HCT116 (cell line): Measurements from ENCODE around the gene ACAP3. TPM values are rescaled to one million over a fixed set of nuclear protein-coding genes. Genes with fewer than 3 reads are reported as not detected.

Source experiments
- ATAC-seq: fragments of 200-7000 bp; cut with Tn5 transposase; 2 replicates; pipeline ENCODE4 v1.9.1; 2020; ENCODE audit warnings: mild to moderate bottlenecking, moderate library complexity
- BruUV-seq: library from RNA; stranded (reverse); fragments of 400-500 nt; replicated peaks from 2 replicates; lab custom pipeline; 2021; lab: Mats Ljungman, UMichigan
- CTCF ChIA-PET: fragments of 300-600 bp; sonication (Branson Sonifier 250); formaldehyde crosslinking; loops from one replicate; lab custom pipeline; 2021; ENCODE audit warnings: antibody characterized with exemption; lab: Charles Lee
- POLR2A ChIA-PET: fragments of 300-600, 350-600 bp; sonication (Branson Sonifier 250); formaldehyde crosslinking; loops from one replicate; lab custom pipeline; 2021; ENCODE audit warnings: antibody characterized with exemption; lab: Charles Lee
- RAD21 ChIA-PET, 2 experiments: fragments of 300-600 bp; sonication (Branson Sonifier 250); formaldehyde crosslinking; loops; one replicate each; lab custom pipeline; 2023; ENCODE audit warnings: low total read pairs in 2 of 2; ENCODE audit not compliant: uncharacterized antibody in 2 of 2, unreplicated experiment in 2 of 2, low non-redundant PET in 1 of 2; lab: Charles Lee
- DNase-seq: peaks from one replicate; pipeline ENCODE4 v3.0.0-alpha.2; 2010; ENCODE audit warnings: low read depth, low spot score
- H2AFZ ChIP-seq: fragments of 200-600 bp; shearing (Covaris generic), sonication (generic); 2 replicates; pipeline ENCODE4 v1.6.1; 2017; ENCODE audit warnings: low read depth, mixed run types, mixed read lengths, antibody characterized with exemption, low read length; ENCODE audit not compliant: poor library complexity, severe bottlenecking
- H3K27ac ChIP-seq: 2 replicates; pipeline ENCODE4 v1.5.1; 2012; ENCODE audit warnings: low read depth, low read length
- H3K27me3 ChIP-seq: fragments of 200-600 bp; sonication (generic); 2 replicates; pipeline ENCODE4 v1.6.1; 2016; ENCODE audit warnings: mixed run types, low read length, mixed read lengths; ENCODE audit not compliant: insufficient read depth
- H3K36me3 ChIP-seq, 2 experiments: fragments of 200-500 bp in 1 of 2; fragments of 200-600 bp in 1 of 2; sonication (Bioruptor generic) in 1 of 2; sonication (generic) in 1 of 2; 2 replicates each; pipeline versions ENCODE4 v1.5.1 to v1.6.1; 2014 to 2016; ENCODE audit warnings: low read length in 2 of 2, inconsistent platforms in 1 of 2, mixed read lengths in 1 of 2, mixed run types in 1 of 2; ENCODE audit not compliant: insufficient read depth in 2 of 2, control insufficient read depth in 1 of 2
- H3K4me1 ChIP-seq, 2 experiments: fragments of 200-600 bp in 1 of 2; sonication (generic) in 1 of 2; 2 replicates each; pipeline versions ENCODE4 v1.5.1 to v1.6.1; 2012 to 2017; ENCODE audit warnings: low read length in 2 of 2, inconsistent platforms in 1 of 2, mild to moderate bottlenecking in 1 of 2, mixed read lengths in 1 of 2, mixed run types in 1 of 2, moderate library complexity in 1 of 2; ENCODE audit not compliant: insufficient read depth in 2 of 2, control insufficient read depth in 1 of 2
- H3K4me2 ChIP-seq: fragments of 200-600 bp; sonication (generic); 2 replicates; pipeline ENCODE4 v1.6.1; 2017; ENCODE audit warnings: mixed run types, low read length, mixed read lengths
- H3K4me3 ChIP-seq, 2 experiments: fragments of 200-600 bp in 1 of 2; sonication (generic) in 1 of 2; replicated peaks in 1 of 2; 2 replicates each; pipeline ENCODE4 v1.5.1; 2011 to 2016; ENCODE audit warnings: low read length in 2 of 2, control low read depth in 1 of 2, low read depth in 1 of 2, mild to moderate bottlenecking in 1 of 2, mixed read lengths in 1 of 2, mixed run types in 1 of 2
- H3K79me2 ChIP-seq: fragments of 200-600 bp; sonication (generic); 2 replicates; pipeline ENCODE4 v1.6.1; 2017; ENCODE audit warnings: mild to moderate bottlenecking, mixed run types, low read length, moderate library complexity, mixed read lengths; ENCODE audit not compliant: insufficient read depth
- H3K9ac ChIP-seq: fragments of 200-600 bp; sonication (generic); 2 replicates; pipeline ENCODE4 v1.6.1; 2016; ENCODE audit warnings: low read length, mixed read lengths
- H3K9me2 ChIP-seq: fragments of 200-600 bp; sonication (generic), shearing (Covaris generic); 2 replicates; pipeline ENCODE4 v1.6.1; 2017; ENCODE audit warnings: mixed run types, mild to moderate bottlenecking, moderate library complexity; ENCODE audit not compliant: insufficient read depth
- H3K9me3 ChIP-seq, 2 experiments: fragments of 200-500 bp in 1 of 2; fragments of 200-600 bp in 1 of 2; sonication (Bioruptor generic) in 1 of 2; sonication (generic) in 1 of 2; 2 replicates each; pipeline ENCODE4 v1.6.1; 2014 to 2017; ENCODE audit warnings: low read length in 2 of 2, mixed read lengths in 2 of 2, inconsistent platforms in 1 of 2, low read depth in 1 of 2, mild to moderate bottlenecking in 1 of 2, mixed run types in 1 of 2, moderate library complexity in 1 of 2; ENCODE audit not compliant: control insufficient read depth in 1 of 2, insufficient read depth in 1 of 2
- H4K20me1 ChIP-seq: fragments of 200-600 bp; sonication (generic), shearing (Covaris generic); 2 replicates; pipeline ENCODE4 v1.6.1; 2017; ENCODE audit warnings: mixed run types, mild to moderate bottlenecking, moderate library complexity; ENCODE audit not compliant: insufficient read depth
- CBX3 ChIP-seq: IDR thresholded peaks from 2 replicates; pipeline ENCODE4 v1.6.1; 2012; ENCODE audit warnings: low read depth
- EGR1 ChIP-seq: IDR thresholded peaks from 2 replicates; pipeline ENCODE4 v1.6.1; 2012; ENCODE audit warnings: low read depth
- ELF1 ChIP-seq: IDR thresholded peaks from 2 replicates; pipeline ENCODE4 v1.6.1; 2012; ENCODE audit warnings: low read depth, borderline replicate concordance
- EZH2 ChIP-seq: fragments of 200-600 bp; sonication (generic); IDR thresholded peaks from 2 replicates; pipeline ENCODE4 v1.6.1; 2017; ENCODE audit warnings: antibody characterized with exemption, mixed run types
- POLR2AphosphoS5 ChIP-seq: IDR thresholded peaks from 2 replicates; pipeline ENCODE4 v1.6.1; 2011; ENCODE audit warnings: mild to moderate bottlenecking, low read depth, low read length, moderate library complexity
- RAD21 ChIP-seq: IDR thresholded peaks from 2 replicates; pipeline ENCODE4 v1.6.1; 2012; ENCODE audit warnings: low read depth, mild to moderate bottlenecking
- SP1 ChIP-seq: IDR thresholded peaks from 2 replicates; pipeline ENCODE4 v1.6.1; 2012; ENCODE audit warnings: low read depth
- TCF7L2 ChIP-seq: IDR thresholded peaks from 2 replicates; pipeline ENCODE4 v1.7.0; 2011; ENCODE audit warnings: borderline replicate concordance, inconsistent platforms; ENCODE audit not compliant: insufficient read depth, insufficient read length; ENCODE audit errors: extremely low read depth
- ZNF274 ChIP-seq: fragments of 200-500 bp; sonication (Bioruptor generic); IDR thresholded peaks from 2 replicates; pipeline ENCODE4 v1.6.1; 2014; ENCODE audit warnings: mild to moderate bottlenecking, low read depth, low read length, inconsistent platforms
- intact Hi-C: fragments of 100-400 bp; cut with micrococcal nuclease; formaldehyde crosslinking; loops from 2 replicates; pipeline ENCODE4 v1.10.0; 2022
- total RNA-seq: library from RNA; stranded (reverse); gene quantifications from one replicate; pipeline ENCODE4 v1.2.1, GENCODE V29; 2021; ENCODE audit not compliant: unreplicated experiment
- TF ChIP-seq, protein P1 (sequence below): IDR thresholded peaks from 2 replicates; pipeline ENCODE4 v1.6.1; 2012
- TF ChIP-seq, protein P2 (sequence below), 3 experiments: fragments of 200-600 bp in 1 of 3; sonication (generic) in 1 of 3; IDR thresholded peaks in 2 of 3; conservative IDR thresholded peaks in 1 of 3; 2 replicates each; pipeline ENCODE4 v1.5.1; 2012 to 2017; ENCODE audit warnings: low read depth in 2 of 3, low read length in 2 of 3, antibody characterized with exemption in 1 of 3, borderline replicate concordance in 1 of 3, control low read depth in 1 of 3, mild to moderate bottlenecking in 1 of 3, mixed read lengths in 1 of 3, mixed run types in 1 of 3, moderate library complexity in 1 of 3; ENCODE audit not compliant: insufficient read depth in 1 of 3

Gene ACAP3
- total RNA-seq, 1 experiment from 2014 or later: 38.8 TPM

DNA sequence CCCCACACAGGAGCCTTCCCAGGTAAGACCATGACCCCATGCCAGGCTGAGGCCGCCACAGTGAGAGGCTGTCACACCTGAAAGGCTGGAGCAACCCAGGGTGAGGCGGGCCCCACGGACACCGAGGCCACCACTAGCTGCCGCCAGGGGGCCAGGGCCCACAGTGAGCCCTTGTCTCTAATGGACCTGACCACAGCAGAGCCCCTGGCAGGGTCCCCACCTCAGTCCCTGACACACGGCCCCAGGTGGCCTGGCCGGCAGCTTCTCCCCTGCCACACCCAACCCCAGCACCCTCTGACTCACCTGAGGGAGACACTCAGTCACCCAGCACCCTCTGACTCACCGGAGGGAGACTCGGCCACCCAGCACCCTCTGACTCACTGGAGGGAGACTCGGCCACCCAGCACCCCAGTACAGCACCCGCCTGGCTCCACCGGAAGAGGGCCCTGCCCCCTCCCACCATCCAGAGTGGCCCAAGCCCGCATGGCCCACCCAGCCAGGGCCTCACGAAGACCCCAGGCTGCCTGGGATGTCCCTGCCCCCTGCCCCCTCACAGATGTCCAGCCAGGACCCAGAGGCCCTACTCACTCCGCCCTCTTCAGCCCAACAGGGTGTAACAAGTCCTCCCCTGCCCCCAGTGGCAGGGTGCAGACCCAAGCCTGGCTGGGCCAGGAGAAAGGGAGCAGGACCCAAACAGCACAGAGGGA lies 37.1 kb upstream of the ACAP3 start (continued):
- TF ChIP-seq, protein P1, sequence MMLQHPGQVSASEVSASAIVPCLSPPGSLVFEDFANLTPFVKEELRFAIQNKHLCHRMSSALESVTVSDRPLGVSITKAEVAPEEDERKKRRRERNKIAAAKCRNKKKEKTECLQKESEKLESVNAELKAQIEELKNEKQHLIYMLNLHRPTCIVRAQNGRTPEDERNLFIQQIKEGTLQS: no peak

DNA sequence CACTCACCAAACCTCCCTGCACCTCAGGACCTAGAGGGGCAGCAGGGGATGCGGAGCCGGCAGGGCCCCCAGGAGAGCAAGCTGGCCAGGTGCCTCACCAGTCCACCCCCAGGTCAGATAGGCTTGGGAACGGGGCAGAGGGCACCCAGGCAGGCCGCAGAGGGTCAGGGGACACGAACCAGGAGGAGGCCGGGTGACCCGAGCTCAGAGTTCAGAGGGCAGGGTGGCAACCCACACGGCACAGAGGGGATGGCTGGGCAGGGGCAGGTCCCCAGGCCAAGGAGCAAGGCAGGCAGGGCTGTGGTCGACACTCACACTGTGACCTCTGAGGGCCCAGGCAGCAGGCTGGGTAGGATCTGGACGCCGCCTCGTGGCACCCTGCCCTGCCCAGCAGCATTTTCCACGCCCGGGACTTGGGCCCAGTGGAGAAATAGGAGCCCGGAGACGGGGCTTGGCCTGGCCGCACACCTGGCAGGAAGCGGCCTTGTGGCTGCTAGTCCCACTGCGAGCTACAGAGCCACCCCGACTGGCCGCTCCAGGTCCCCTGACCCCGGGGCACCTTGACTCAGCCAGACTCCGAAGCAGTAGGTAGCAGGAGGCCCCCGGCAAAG lies 36.2 kb upstream of the ACAP3 start:
- peak overlapping the region; percentile 45 to 55 for H3K4me3 ChIP-seq
- no TSS peak for BruUV-seq
- ChIA-PET RAD21 (interaction anchor here in 1 of 2 experiments (0.6 kb wide), 1 partner anchor 20 kb away, joined by 6 read pairs; no protein-coding TSS in a partner anchor), POLR2A (no interaction called here), CTCF (no interaction called here)
- no peak overlapping the region for H2AFZ ChIP-seq
- H3K9me2 ChIP-seq: no peaks in the 10 kb centered on the region
- intact Hi-C loops: loop anchor here (1.0 to 10.0 kb wide), 3 partner anchors 31 to 271 kb away; partner anchors contain the start of genes AURKAIP1, CCNL2 and MIB2
- peaks cover 83% of the 10 kb centered on the region for H3K79me2 ChIP-seq
- peak overlapping the region; percentile 100 for H3K27ac ChIP-seq
- H4K20me1 ChIP-seq: no peaks in the 10 kb centered on the region
- peak overlapping the region; percentile 96 for H3K4me2 ChIP-seq
- no peak for DNase-seq
- TF ChIP-seq SP1: no peak
- no peaks in the 10 kb centered on the region for H3K9me3 ChIP-seq
- H3K27me3 ChIP-seq: no peaks in the 10 kb centered on the region
- H3K4me1 ChIP-seq: peaks cover 41 to 58% of the 10 kb centered on the region in 2 experiments
- ATAC-seq: peak; percentile 17
- H3K9ac ChIP-seq: peak overlapping the region; percentile 76
- peaks cover 2 to 26% of the 10 kb centered on the region in 2 experiments; a peak in 3 of 4 replicates for H3K36me3 ChIP-seq

DNA sequence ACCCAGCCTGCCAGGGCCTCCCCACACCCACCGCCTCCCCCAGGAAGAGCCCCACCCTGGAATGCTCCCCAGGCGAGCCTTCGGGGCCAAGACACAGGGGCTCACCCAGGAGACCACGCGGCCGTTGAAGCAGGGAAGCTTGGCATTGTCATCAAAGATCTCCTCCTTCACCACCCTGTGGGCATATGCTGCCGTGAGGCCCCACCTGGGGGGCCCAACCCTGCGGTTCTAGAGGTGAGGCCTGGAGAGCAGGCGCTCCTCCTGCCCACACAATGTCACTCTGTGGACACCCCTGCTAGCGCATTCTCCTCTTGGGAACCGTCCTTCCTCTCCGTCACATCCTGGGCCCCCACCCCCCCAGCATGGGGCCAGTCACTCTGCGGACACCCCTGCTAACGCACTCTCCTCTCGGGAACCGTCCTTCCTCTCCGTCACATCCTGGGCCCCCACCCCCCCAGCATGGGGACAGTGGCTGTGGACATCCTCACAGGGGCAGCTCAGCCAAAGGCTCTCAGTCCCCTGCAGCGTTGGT lies 34.9 kb upstream of the ACAP3 start:
- no TSS peak for BruUV-seq
- POLR2A ChIA-PET: no interaction called here
- Histone ChIP-seq H3K9me2 (no peaks in the 10 kb centered on the region), H3K4me3 (no peak overlapping the region), H3K4me1 (peaks cover 41 to 66% of the 10 kb centered on the region in 2 experiments), H3K27me3 (no peaks in the 10 kb centered on the region), H3K9ac (no peak overlapping the region; the same call in 1 of the 2 replicates), H3K36me3 (peaks cover 7 to 30% of the 10 kb centered on the region in 2 experiments; a peak in 3 of 4 replicates), H2AFZ (no peak overlapping the region), H3K9me3 (no peaks in the 10 kb centered on the region), H3K79me2 (peaks cover 70% of the 10 kb centered on the region), H3K27ac (peak overlapping the region; percentile 100; the same call in 1 of the 2 replicates), H4K20me1 (peaks cover under 1% of the 10 kb centered on the region; the same call in 1 of the 2 replicates), H3K4me2 (peak overlapping the region; percentile 96; the same call in 1 of the 2 replicates)
- no peak for DNase-seq
- RAD21 ChIA-PET: no interaction called here
- CTCF ChIA-PET: no interaction called here
- intact Hi-C loops: loop anchor here (10.0 kb wide), 1 partner anchor 272 kb away; the partner anchor contains the start of gene MIB2
- no peak for ATAC-seq
- TF ChIP-seq EZH2 (no peak), ELF1 (no peak), POLR2AphosphoS5 (no peak), TCF7L2 (no peak), RAD21 (no peak), CBX3 (no peak), ZNF274 (no peak), EGR1 (no peak)
- TF ChIP-seq, protein P2, sequence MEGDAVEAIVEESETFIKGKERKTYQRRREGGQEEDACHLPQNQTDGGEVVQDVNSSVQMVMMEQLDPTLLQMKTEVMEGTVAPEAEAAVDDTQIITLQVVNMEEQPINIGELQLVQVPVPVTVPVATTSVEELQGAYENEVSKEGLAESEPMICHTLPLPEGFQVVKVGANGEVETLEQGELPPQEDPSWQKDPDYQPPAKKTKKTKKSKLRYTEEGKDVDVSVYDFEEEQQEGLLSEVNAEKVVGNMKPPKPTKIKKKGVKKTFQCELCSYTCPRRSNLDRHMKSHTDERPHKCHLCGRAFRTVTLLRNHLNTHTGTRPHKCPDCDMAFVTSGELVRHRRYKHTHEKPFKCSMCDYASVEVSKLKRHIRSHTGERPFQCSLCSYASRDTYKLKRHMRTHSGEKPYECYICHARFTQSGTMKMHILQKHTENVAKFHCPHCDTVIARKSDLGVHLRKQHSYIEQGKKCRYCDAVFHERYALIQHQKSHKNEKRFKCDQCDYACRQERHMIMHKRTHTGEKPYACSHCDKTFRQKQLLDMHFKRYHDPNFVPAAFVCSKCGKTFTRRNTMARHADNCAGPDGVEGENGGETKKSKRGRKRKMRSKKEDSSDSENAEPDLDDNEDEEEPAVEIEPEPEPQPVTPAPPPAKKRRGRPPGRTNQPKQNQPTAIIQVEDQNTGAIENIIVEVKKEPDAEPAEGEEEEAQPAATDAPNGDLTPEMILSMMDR (IDR thresholded peaks at IDR 0.05 in 2 of 3, conservative IDR thresholded peaks at IDR 0.05 in 1 of 3; ENCODE audit: borderline replicate concordance in 1 of 3, insufficient read depth in 1 of 3, low read depth in 2 of 3, low read length in 2 of 3): no peak
